Neural cell (in vitro differentiated cells): ENCODE results near the gene NTF3. TPM values are rescaled to one million over a fixed set of nuclear protein-coding genes. Genes with fewer than 3 reads are reported as not detected.

Source experiments
- H2AFZ ChIP-seq: fragments of 200-600, 300-800 bp; sonication (generic), shearing (Covaris generic); 2 replicates; pipeline ENCODE4 v1.6.0; 2014; ENCODE audit warnings: low read depth, mild to moderate bottlenecking, antibody characterized with exemption, low read length, moderate library complexity
- H3F3A ChIP-seq: fragments of 200-600 bp; shearing (Covaris generic); 2 replicates; pipeline ENCODE4 v1.6.1; 2016; ENCODE audit warnings: mild to moderate bottlenecking, moderate library complexity, mixed read lengths, antibody characterized with exemption, low read length; ENCODE audit not compliant: insufficient read depth, poor library complexity, severe bottlenecking
- H3K27ac ChIP-seq: fragments of 200-600, 300-800 bp; sonication (generic), shearing (Covaris generic); 2 replicates; pipeline ENCODE4 v1.5.1; 2014; ENCODE audit warnings: mild to moderate bottlenecking, low read length, moderate library complexity
- H3K27me3 ChIP-seq: fragments of 300-800, 200-600 bp; sonication (generic), shearing (Covaris generic); 2 replicates; pipeline ENCODE4 v1.6.0; 2014; ENCODE audit warnings: mild to moderate bottlenecking, low read depth, low read length, moderate library complexity; ENCODE audit not compliant: insufficient read depth
- H3K36me3 ChIP-seq: fragments of 300-800, 200-600 bp; sonication (generic), shearing (Covaris generic); 2 replicates; pipeline ENCODE4 v1.5.1; 2014; ENCODE audit warnings: mild to moderate bottlenecking, antibody characterized with exemption, low read length, moderate library complexity; ENCODE audit not compliant: insufficient read depth
- H3K4me2 ChIP-seq: fragments of 300-800, 200-600 bp; sonication (generic), shearing (Covaris generic); 2 replicates; pipeline ENCODE4 v1.6.0; 2014; ENCODE audit warnings: mild to moderate bottlenecking, low read length
- H3K4me3 ChIP-seq: fragments of 300-800, 200-600 bp; sonication (generic), shearing (Covaris generic); 2 replicates; pipeline ENCODE4 v1.5.1; 2014; ENCODE audit warnings: mild to moderate bottlenecking, low read length, moderate library complexity
- H3K79me2 ChIP-seq: fragments of 200-600 bp; shearing (Covaris generic); replicated peaks from 2 replicates; pipeline ENCODE4 v1.6.0; 2014; ENCODE audit warnings: mild to moderate bottlenecking, low read length, moderate library complexity; ENCODE audit not compliant: insufficient read depth
- H3K9ac ChIP-seq: fragments of 300-800, 200-600 bp; sonication (generic), shearing (Covaris generic); 2 replicates; pipeline ENCODE4 v1.6.1; 2016; ENCODE audit warnings: mild to moderate bottlenecking, low read length, mixed read lengths
- H3K9me2 ChIP-seq: fragments of 200-600 bp; shearing (Covaris generic); 2 replicates; pipeline ENCODE4 v1.6.1; 2016; ENCODE audit warnings: mild to moderate bottlenecking, low read length, mixed read lengths; ENCODE audit not compliant: insufficient read depth
- H3K9me3 ChIP-seq: fragments of 200-600, 300-800 bp; sonication (generic), shearing (Covaris generic); 2 replicates; pipeline ENCODE4 v1.6.1; 2016; ENCODE audit warnings: mild to moderate bottlenecking, mixed run types, low read length, moderate library complexity, mixed read lengths
- H4K20me1 ChIP-seq: fragments of 200-600 bp; shearing (Covaris generic); 2 replicates; pipeline ENCODE4 v1.6.1; 2016; ENCODE audit warnings: mild to moderate bottlenecking, mixed run types; ENCODE audit not compliant: insufficient read depth
- CTCF ChIP-seq: fragments of 450-650 bp; IDR thresholded peaks from 2 replicates; pipeline ENCODE4 v1.5.1; 2014; ENCODE audit warnings: antibody characterized with exemption, mild to moderate bottlenecking, moderate library complexity; ENCODE audit not compliant: poor library complexity, severe bottlenecking
- EP300 ChIP-seq: fragments of 450-650 bp; conservative IDR thresholded peaks from 2 replicates; pipeline ENCODE4 v1.6.1; 2014; ENCODE audit warnings: antibody characterized with exemption, mild to moderate bottlenecking, moderate library complexity; ENCODE audit not compliant: poor library complexity, severe bottlenecking
- EZH2 ChIP-seq: fragments of 200-600, 300-800 bp; shearing (Covaris generic), sonication (generic); IDR thresholded peaks from 2 replicates; pipeline ENCODE4 v1.6.1; 2014; ENCODE audit warnings: antibody characterized with exemption, low read length, borderline replicate concordance, mild to moderate bottlenecking; ENCODE audit not compliant: insufficient read depth, poor library complexity, severe bottlenecking
- MXI1 ChIP-seq: fragments of 450-650 bp; conservative IDR thresholded peaks from 2 replicates; pipeline ENCODE4 v1.6.1; 2014; ENCODE audit warnings: antibody characterized with exemption, mild to moderate bottlenecking; ENCODE audit not compliant: poor library complexity, severe bottlenecking
- POLR2AphosphoS5 ChIP-seq: IDR thresholded peaks from 2 replicates; pipeline ENCODE4 v1.6.1; 2012
- RAD21 ChIP-seq: fragments of 450-650 bp; conservative IDR thresholded peaks from 2 replicates; pipeline ENCODE4 v1.6.1; 2014; ENCODE audit warnings: antibody characterized with exemption, mild to moderate bottlenecking, moderate library complexity
- REST ChIP-seq: IDR thresholded peaks from 2 replicates; pipeline ENCODE4 v1.6.1; 2012; ENCODE audit warnings: borderline replicate concordance
- SMC3 ChIP-seq: fragments of 450-650 bp; conservative IDR thresholded peaks from 2 replicates; pipeline ENCODE4 v1.6.1; 2014; ENCODE audit warnings: antibody characterized with exemption, mild to moderate bottlenecking, moderate library complexity; ENCODE audit not compliant: poor library complexity
- TAF1 ChIP-seq: IDR thresholded peaks from 2 replicates; pipeline ENCODE4 v1.6.1; 2012; ENCODE audit warnings: low read depth
- polyA plus RNA-seq: library from polyadenylated mRNA; depleted of rRNA; stranded (reverse); fragments of >200 nt; gene quantifications from 2 replicates; pipeline ENCODE4 v1.2.3, GENCODE V29; 2014

Gene NTF3
- polyA plus RNA-seq, 1 donor from 2014 or later, result not detected

GRCh38 chr12:5473076-5473782 lies 41.3 kb downstream of the NTF3 start:
- Histone ChIP-seq H4K20me1 (no peaks in the 10 kb centered on the region), H3K4me2 (no peak overlapping the region), H3K27me3 (no peaks in the 10 kb centered on the region), H3K9me3 (no peaks in the 10 kb centered on the region), H3F3A (no peaks in the 10 kb centered on the region), H3K4me3 (no peak overlapping the region), H3K27ac (no peak overlapping the region), H3K79me2 (no peaks in the 10 kb centered on the region), H3K9me2 (no peaks in the 10 kb centered on the region), H3K9ac (no peak overlapping the region), H3K36me3 (no peaks in the 10 kb centered on the region), H2AFZ (no peak overlapping the region)
- TF ChIP-seq EZH2 (no peak), EP300 (no peak), SMC3 (no peak), POLR2AphosphoS5 (no peak), MXI1 (no peak), REST (no peak)

- H3F3A ChIP-seq, result no peaks in the 10 kb centered on the region
These were observed 41.8 kb downstream of the NTF3 start for GRCh38 chr12:5473783-5474116.

More at GRCh38 chr12:5473783-5474116, 41.8 kb downstream of the NTF3 start:
- no peaks in the 10 kb centered on the region for H3K79me2 ChIP-seq
- no peaks in the 10 kb centered on the region for H3K36me3 ChIP-seq
- H3K4me2 ChIP-seq, result no peak overlapping the region
- H3K9me3 ChIP-seq, result no peaks in the 10 kb centered on the region
- H3K4me3 ChIP-seq, result no peak overlapping the region
- no peak overlapping the region for H3K27ac ChIP-seq
- H4K20me1 ChIP-seq, result no peaks in the 10 kb centered on the region
- no peaks in the 10 kb centered on the region for H3K27me3 ChIP-seq
- TF ChIP-seq CTCF (no peak), RAD21 (no peak), TAF1 (no peak), MXI1 (no peak), EP300 (no peak), EZH2 (no peak), REST (no peak), POLR2AphosphoS5 (no peak)
- no peak overlapping the region for H2AFZ ChIP-seq
- H3K9me2 ChIP-seq, result no peaks in the 10 kb centered on the region
- no peak overlapping the region for H3K9ac ChIP-seq
